Cortex of kidney (tissue), 1 donor: ENCODE measurements around the gene CKMT2.
"Not testable (repeated sequence)": the region's sequence is repeated elsewhere in the genome, so short reads cannot be mapped to it uniquely, and the experiment has no call there.

Source experiments
- DNase-seq: peaks from one replicate; lab custom pipeline; 2025; lab: John Stamatoyannopoulos, UW

Gene CKMT2

DNA sequence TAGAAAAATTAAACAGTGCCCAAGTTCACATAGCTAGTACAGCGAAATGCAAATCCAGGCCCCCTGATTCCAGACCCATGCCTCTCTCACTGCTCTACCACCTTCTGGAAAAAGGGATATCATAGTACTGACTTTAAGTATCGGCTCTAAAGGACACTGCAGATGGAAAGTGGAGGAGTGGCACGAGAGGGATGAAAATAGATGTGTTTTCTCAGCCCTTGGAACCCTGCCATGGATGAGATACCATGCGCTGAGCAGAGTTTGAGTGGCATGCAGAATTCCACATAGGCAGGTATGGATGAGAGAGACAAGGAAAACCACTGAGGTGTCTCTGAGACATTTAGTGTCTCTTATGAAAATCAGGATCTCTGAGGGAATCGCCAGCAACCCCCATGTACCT lies 18.8 kb downstream of the CKMT2 start:
- DNase-seq = no peak

DNA sequence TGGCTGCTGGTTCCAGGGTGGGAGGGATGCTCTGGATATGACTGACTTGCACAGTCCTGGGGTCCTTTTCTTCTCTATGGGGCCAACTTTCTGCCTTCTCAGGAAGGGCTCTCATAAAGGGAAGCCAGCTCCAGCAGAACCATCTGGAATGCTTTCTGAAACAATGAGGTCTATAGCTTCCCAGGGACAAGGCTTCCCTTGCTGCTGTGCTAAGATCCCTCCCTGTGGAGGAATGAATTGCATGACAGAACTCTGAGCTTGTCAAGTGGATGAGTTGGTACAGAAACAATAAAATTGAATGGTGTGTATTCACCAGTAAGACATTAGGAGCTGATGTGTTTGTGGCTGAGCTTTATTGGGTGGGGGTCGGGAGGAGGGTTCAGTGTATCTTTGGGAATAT lies 19.8 kb downstream of the CKMT2 start:
- DNase-seq = no peak

DNA sequence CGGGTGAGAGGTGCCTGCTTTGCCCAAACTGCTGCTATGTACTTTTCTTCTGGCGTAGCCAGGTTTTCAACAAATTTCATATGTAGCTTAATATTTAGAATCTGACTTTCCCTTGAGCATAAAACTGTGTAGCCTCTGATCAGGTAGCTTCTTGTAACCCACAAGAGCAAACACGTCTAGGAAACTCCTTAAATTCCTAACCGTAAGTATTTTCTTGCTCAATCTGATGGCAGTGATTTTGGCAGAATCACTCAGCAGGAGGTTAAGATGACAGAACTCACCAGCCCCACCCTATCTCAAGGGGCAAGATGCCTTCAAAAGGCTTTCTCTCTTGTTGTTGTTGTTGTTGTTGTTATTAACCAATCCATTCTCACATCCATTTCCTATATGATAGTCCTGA lies 20.8 kb downstream of the CKMT2 start:
- no peak for DNase-seq

DNA sequence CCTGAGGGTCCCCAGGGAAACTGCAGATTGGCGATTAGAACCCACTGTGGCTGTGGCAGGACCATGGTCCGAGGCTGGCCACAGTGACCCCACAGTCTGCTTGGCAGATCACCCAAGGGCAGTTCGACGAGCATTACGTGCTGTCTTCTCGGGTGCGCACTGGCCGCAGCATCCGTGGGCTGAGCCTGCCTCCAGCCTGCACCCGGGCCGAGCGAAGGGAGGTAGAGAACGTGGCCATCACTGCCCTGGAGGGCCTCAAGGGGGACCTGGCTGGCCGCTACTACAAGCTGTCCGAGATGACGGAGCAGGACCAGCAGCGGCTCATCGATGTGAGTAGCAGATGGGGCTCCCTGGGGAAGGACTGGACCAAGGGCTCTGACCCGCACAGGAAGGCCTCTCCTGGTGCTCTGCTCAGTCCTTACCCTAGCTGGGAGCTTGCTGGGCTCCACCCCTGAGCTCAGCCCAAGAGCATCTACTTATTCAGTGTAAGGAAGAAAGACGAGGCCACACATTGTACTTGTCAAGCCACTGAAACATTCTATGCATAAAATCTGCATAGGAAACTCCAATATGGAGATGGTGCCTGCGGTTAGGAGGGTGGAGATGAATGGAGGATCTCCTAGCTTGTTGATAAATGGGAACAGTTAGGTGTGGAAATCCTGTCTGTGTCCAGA lies 21.9 kb downstream of the CKMT2 start:
- no peak for DNase-seq

DNA sequence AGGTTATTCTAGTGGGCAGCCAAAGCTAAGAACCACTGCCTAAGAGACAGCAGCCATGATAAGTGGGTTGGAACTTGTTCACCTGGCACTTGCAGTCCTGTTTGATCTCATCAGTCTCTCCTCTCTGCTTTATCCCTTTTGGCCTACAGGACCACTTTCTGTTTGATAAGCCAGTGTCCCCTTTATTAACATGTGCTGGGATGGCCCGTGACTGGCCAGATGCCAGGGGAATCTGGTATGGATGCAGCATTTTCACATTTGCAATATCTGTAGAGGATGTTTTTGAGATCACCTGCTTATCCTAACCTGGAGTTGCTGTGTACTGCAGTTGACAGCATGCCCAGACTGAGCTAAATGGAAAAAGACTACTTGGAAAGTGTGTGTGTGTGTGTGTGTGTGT lies 23.6 kb downstream of the CKMT2 start:
- no peak for DNase-seq

DNA sequence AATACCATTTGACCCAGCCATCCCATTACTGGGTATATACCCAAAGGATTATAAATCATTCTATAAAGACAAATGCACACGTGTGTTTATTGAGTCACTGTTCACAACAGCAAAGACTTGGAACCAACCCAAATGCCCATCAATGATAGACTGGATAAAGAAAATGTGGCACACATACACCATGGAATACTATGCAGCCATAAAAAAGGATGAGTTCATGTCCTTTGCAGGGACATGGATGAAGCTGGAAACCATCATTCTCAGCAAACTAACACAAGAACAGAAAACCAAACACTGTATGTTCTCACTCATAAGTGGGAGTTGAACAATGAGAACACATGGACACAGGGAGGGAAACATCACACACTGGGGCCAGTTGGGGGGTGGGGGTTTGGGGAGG lies 29.7 kb downstream of the CKMT2 start:
- DNase-seq = not testable (repeated sequence)

DNA sequence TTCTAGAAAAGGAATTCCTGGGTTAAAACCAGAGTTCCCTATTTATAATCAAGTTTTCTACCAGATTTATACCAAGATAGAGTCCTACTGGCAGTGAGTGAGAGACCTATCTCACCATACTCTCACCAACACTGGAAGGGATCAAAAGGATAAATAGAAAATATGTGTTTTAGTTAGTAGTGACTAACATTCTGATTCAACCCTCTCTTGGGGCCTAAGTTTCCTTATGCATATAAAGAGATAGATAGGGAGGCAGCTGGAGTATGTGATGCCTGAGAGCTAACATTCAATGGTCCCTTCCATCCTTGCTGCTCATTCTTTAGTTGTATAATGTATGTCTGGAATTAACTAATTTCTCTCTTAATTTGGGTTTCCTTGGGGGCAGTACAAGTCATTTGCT lies 32.0 kb downstream of the CKMT2 start:
- DNase-seq = no peak

DNA sequence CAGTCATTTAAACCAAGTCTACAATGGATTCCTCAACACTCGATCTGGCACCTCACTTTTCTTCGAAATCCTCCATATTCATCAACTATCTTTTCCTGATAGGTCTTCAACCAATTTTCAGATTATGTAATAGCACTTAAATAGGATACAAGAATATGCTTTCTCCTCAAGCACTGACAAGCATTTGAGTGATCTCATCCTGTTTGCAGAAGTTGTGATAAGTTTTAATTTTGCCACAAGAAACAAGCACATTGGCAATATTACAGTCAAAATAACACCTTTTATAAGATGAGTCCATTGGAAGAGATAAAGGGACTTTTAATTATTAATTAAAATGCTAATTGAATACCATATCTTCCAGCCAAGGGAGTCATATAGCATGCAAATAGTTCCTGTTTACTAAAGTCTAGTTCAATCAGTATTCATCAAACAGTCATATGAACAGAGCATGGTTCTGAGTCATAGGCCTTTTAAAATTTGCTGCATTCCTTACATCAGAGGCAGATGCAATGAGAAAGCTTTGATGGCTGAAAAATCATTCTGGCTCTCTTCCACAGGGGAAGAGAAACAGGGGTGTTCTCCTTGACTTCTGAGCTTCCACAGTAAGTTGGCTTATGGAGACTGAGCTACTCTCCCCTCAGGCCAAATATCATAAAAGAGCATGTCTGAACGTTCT lies 35.5 kb downstream of the CKMT2 start:
- DNase-seq = no peak

DNA sequence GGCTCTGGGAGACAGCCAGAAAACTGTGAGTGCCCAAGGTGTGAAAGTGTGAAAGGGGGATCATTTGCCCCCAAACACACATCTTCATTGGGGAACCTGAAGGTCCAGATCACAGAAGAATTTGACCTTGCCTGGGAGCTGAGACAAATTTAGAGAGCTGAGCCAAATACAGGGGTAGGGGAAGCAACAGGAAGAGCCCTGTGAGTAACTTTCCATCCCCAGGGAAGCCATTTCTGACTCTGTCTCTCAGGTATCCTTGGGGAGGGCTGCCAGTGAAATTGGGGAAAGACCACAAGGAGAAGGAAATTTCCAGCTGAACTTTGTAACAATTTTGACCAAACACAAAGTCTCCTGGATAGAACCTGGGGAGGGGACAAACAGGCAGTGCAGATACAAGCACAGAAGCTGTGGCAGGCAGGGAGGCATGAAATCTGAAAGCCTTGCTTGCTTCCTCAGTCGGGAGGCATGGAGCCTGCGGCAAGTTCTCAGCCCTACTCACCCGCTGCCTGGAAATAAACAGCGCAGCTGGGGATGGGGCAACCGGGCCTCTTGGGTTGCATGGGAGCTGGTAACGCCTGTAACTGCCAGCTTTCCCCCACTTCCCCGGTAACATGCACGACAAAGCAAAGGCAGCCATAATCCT lies 36.8 kb downstream of the CKMT2 start:
- no peak for DNase-seq

DNA sequence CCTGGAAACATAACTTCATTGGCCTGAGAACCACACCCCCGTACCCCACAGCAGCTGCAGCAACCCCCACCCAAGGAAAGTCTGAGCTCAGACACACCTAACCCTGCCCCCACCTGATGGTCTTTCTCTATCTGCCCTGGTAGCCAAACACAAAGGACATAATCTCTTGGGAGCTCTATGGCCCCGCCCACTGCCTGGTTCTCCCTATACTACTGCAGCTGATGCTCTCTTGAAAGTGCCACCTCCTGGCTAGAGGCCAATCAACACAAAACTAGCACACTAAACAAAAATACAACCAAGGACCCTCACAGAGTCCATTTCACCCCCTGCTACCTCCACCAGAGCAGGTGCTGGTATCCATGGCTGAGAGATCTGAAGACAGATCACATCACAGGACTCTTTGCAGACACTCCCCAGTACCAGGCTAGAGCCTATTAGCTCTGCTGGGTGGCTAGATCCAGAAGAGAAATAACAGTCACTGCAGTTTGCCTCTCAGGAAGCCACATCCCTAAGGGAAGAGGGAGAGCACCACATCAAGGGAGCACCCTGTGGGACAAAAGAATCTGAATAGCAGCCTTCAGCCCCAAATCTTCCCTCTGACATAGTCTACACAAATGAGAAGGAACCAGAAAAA lies 37.4 kb downstream of the CKMT2 start:
- DNase-seq = not testable (repeated sequence)

DNA sequence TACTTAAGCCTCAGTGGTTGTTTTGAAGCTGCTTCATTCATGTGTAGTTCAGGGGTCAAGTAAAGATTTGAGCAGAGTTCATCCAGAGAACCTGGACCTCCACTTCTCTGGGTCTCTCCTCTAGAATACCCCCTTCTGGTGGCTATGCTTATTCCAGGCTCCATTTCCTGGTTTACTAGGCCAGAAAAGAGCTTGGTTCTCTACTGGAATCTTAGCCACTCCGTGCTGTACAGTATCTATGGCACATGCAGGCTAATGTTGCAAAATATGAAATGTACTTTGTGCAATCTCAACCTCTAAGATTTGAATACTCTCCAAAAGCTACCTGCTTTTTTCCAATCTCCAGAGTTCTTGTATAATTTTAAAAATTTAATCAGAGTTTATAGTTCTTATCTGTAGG lies 50.9 kb downstream of the CKMT2 start:
- DNase-seq = no peak

DNA sequence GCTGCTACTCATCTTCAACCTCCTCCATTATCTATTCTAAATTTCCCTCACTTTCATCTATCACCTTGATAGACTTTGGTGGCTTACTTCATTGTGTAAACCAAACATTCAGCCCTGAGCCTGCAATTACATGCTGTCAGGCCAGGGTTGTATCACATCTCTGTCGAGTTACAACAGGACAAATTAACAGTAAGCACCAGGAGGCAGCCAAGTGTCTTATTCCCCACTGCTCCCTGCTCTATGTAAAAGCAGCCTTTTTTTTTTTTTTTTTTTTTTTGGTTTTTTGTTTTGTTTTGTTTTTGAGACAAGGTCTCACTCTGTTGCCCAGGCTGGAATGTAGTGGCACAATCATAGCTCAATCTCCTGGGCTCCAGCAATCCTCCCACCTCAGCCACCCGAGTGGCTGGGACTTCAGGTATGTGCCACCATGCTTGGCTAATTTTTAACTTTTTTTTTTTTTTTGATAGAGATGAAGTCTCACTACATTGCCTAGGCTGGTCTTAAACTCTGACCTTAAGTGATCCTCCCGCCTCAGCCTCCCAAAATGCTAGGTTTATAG lies 53.0 kb downstream of the CKMT2 start:
- no peak for DNase-seq

DNA sequence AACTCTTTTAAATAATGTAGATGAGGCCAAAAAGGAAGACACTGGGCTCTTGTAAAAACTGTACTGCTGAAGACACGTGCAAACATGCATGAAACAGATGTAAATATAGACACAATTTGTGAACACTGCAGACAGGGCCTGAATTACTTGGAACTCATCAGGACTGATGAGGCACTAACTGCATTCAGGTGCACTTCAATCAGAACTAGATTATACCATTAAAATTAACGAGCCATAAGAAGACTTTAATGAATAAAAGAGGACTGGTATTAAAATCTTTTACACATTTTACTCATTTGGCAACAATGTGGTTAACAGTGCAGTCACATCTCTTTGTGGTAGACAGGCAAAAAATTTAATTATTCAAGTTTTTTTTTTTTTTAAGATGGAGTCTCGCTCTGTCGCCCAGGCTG lies 54.9 kb downstream of the CKMT2 start:
- no peak for DNase-seq

DNA sequence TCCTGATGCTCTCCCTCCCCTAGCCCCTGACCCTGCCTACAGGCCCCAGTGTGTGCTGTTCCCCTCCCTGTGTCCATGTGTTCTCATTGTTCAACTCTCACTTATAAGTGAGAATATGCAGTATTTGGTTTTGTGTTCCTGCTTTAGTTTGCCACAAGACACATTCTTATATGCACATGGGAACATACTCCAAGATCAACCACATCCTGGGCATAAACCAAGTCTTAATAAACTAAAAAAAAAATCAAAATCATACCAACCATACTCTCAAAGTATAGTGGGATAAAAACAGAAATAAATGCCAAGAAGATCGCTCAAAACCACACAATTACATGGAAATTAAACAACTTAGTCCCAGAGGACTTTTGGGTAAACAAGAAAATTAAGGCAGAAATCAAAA lies 57.0 kb downstream of the CKMT2 start:
- DNase-seq = no peak

DNA sequence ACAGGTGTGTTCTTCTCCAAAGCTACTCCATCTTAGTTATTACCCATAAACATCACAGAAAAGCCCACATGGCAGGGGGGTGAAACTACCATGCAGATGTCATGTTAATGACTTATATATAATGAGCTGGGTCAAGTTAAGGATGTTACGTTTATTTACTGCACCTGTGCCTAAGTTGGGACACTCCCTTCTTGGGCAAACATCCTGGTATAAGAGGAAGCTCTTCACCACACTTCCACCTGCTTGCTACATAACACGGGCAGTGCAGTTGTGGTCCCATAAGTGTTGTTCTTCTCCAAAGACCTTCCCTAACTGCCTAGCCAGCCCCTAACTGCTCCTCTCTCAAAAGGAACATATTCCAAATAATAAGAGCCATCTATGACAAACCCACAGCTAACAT lies 59.0 kb downstream of the CKMT2 start:
- no peak for DNase-seq

DNA sequence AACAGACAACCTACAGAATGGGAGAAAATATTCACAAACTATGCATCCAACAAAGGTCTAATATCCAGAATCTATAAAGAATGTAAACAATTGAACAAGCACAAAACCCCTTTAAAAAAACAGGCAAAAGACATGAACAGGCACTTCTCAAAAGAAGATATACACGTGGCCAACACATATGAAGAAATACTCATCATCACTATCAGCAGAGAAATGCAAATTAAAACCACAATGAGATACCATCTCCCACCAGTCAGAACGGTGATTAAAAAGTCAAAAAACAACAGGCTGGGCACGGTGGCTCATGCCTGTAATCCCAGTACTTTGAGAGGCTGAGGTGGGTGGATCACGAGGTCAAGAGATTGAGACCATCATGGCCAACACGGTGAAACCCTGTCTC lies 60.9 kb downstream of the CKMT2 start:
- not testable (repeated sequence) for DNase-seq

DNA sequence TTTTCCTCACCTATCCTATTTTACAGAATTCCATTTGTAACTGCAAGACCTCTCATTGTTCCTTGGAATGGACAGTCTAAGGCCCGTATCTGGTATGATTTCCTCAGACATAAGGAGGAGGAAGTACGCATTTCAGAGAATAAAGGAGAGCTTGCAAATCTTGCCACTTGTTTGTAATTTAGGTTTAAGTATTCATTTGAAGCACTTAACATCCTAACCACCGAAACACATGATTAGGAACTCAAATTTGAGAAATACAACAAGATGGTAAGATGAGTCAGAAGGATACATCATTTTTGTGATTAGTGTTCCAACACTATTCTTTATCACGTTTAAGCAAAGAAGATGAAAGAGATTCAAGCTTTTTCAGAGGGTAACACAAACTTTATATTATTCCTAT lies 64.4 kb downstream of the CKMT2 start:
- DNase-seq = no peak

DNA sequence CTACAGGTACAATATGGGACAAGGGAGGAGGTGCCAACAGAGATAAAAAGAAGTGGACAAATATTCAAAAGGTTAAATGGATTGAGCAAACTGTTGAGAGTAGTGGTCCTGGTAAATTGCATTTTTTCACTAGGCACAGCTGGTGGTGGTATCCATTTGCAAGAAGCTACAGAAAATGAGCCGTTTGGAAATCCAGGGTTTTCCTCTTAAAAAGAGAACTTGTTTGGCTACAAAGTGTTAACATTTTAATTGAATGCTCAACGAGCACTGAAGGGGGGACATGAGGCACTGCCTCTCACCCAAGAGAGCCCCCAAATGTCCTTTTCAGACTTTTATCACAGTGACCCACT lies 67.8 kb downstream of the CKMT2 start:
- no peak for DNase-seq

DNA sequence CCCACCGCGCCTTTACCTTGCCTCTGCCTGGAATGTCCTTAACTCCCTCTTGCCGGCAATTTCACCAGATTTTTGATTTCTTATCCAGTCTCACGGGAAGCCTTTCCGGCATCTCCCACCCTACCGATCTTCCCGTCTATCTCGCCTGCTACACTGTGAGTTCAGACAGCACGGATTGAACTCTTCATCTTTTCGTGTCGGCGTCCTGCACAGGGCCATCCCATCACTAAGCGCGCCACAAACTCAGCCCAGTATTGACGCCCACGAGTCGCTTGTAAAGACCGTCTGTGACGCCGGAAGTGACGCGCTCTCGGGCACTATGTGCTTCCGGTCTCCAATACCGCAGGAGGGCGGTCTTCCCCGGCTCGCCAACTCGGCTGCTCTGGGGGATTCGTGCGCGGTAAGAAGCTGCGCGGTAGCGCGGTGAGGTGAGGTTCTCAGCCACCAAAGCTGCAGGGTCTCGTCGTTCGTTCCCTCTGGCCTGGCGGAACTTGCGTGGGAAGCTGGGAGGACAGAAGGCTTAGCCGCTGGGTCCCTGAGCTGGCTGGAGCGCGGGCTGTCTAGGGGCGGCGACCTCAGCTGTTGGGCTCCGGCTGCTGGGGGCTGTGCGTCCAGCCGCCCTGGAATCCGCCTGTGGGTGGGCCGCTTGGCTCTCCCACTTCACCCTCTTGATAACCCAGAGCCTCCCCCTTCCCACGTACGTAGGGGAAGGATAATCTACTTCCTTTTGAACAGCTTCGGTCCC lies 68.3 kb downstream of the CKMT2 start, which contains the start of gene ZCCHC9:
ZCCHC9 (plus strand) TSS at position 317 of the 745 bp plus-strand sequence. CDS start 3,171 bp downstream, outside the sequence.
- peak; percentile 19 for DNase-seq

DNA sequence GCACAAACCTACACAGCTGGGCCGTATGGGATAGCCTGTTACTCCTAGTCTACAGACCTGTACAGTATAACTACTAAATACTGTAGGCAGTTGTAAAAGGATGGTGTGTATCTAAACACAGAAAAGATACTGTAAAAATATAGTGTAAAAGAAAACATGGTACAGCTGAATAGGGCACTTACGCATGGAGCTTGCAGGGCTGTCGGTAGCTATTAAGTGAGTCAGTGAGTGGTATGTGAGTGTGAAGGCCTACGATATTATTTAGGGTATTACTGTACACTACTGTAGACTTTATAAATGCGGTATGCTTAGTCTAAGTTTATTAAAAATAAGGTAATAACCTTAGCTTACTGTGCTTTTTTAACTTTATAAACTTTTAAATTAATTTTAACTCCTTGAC lies 69.5 kb downstream of the CKMT2 start:
- no peak for DNase-seq

DNA sequence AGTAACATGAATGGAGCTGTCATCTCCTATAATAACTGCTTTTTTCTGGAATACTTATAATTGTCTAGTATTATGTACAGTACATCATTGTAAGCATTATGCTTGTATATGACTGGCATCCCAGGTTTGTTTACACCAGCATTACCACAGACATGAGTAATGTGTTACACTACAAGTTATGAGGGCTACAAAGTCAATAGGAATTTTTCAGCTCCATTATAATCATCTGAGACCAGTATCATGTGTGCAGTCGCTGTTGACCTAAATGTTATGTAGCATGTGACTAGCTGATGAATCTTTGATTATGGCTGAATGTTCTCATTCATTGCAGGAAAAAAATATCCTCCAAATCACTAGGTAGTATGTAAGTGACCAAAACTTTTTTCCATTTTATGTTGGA lies 70.4 kb downstream of the CKMT2 start:
- DNase-seq = no peak

DNA sequence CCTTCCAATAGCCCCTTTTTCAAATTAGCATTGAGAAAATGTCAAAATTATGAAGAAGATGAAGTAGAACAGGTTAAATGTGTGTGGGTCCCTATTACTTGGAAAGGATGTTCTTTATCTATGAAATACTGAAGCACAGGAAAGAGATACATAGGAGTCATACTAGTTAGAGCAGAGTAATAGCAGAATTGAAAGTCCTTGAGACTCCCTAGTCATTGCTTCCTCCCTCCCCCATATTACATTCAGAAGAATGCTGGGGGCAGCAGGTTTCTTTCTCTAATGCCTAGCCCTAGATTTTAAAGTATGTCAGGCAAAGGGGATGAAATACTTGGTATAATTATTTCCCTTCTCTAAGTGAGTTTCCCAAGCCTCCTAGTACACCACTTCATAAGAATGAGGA lies 72.7 kb downstream of the CKMT2 start:
- DNase-seq = no peak
